NCI-H128 (cell line): ENCODE measurements around the gene EXOSC1.
"Not testable (repeated sequence)": the region's sequence is repeated elsewhere in the genome, so short reads cannot be mapped to it uniquely, and the experiment has no call there.

Source experiments
- DNase-seq: peaks from one replicate; lab custom pipeline; 2025; ENCODE audit not compliant: unreplicated experiment; lab: John Stamatoyannopoulos, UW

The EXOSC1 gene

DNA sequence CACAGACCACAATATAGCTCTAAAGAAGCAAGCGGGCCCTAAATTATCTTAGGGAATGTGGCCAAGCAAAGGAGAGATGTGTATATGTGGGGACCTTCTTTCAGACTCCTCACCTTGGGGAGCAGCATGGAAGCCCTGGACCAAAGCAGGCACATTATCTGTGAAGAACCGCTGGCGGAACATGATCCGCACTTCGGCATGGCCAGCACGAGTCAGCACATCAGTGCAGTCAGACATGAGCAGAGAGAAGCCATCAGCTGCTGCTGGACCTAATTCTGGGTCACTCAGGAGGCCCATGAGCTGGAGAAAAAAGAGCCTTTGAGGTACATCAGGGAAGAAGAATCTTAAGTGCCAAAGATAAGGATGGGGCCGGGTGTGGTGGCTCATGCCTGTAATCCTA is 14.1 kb upstream of the EXOSC1 start:
- no peak for DNase-seq

GRCh38 chr10:97459111-97459510 is 13.3 kb upstream of the EXOSC1 start:
- no peak for DNase-seq

DNA sequence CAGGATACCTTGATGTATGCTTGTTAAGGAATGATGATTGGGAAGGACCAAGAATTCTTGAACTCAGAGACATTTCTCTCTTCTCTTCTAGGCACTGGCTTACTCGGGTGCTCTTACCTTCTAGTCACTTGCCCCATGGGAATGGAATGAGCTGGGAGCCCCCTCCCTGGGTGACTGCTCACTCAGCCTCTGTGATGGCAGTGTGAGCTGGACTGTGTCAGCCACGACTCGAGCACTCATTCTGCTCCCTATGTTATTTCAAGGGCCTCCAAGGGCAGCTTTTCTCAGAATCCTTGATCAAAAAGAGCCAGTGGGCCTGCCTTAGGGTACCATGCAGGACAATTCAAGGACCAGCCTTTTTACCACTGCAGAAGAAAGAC is 10.9 kb upstream of the EXOSC1 start:
- DNase-seq: no peak

GRCh38 chr10:97456034-97456685 is 10.4 kb upstream of the EXOSC1 start:
- no peak for DNase-seq

DNA sequence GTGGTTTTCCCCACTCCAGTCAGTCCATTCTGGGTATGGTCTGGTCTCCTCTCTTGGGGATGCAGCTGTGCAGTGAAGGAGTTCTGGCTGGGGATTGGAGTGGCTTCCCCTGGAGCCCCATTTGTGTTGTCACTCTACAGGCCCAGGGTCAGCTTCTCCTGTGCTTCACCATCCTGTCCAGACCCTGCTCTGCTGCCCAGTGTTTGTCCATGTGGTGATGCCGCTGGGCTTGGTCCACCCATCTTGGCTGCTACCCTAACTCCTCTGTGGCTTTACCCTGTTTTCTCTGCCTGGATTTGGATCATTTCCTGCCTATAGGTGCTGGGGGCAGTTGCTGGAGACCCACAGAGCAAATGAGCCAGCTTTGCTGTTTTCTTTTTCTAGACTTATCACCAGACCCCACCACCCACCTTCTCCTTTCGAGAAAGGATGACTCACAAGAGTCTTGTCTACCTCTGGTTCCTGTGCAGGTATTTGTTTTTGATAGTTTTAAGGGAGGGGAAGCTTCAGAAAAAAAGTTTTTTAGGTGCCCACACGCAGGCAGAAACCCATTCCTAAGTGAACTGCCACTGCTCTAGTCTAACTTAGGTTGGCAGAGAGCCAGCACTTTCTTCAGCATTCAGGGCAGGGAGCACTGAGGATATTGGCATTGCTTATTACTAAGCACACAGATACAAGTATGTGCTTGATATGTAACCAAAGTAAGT is 8.7 kb upstream of the EXOSC1 start:
- no peak for DNase-seq

DNA sequence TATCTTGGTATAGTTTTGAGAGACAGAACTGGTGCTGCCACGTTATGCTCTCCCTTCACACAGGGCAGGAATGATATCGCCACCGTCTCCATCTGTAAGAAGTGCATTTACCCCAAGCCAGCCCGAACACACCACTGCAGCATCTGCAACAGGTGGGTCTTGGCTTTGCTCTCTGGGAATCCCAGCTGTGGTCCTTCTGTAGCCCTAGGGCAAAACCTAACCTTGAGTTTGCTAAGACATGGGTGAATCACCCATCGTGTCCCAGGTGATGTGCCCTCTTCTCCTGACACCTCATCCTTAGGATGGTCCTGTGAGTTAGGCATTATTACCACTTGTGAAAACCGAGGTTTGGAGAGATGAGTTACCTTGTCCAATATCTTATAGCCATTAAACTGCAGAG is 6.5 kb upstream of the EXOSC1 start:
- no peak for DNase-seq

GRCh38 chr10:97451605-97452004 is 5.8 kb upstream of the EXOSC1 start:
- no peak for DNase-seq

- DNase-seq: no peak
Measured at GRCh38 chr10:97450828-97451227, 5.0 kb upstream of the EXOSC1 start.

- no peak for DNase-seq
Measured at GRCh38 chr10:97445357-97445721, 467 bp downstream of the EXOSC1 start.

DNA sequence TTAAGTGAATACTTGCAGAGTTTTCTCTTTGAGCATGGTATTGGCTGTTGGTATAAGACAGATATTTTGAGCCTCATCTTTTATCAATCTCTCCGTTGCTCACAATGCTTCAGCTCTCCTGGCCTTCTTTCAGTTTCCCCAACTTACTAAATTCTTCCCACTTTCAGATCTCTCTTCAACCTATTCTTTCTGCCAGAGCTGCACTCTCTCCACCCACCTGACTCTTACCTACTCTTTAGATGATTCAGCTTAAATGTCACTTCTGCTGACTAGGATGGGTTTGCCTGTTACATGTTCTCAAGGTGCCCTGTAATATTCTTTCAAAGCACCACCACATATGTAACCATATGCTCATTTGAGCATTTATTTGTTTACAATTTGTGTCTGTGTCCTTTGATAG is 1.6 kb downstream of the EXOSC1 start:
- DNase-seq: no peak

GRCh38 chr10:97442277-97442676 is 3.5 kb downstream of the EXOSC1 start:
- no peak for DNase-seq

DNA sequence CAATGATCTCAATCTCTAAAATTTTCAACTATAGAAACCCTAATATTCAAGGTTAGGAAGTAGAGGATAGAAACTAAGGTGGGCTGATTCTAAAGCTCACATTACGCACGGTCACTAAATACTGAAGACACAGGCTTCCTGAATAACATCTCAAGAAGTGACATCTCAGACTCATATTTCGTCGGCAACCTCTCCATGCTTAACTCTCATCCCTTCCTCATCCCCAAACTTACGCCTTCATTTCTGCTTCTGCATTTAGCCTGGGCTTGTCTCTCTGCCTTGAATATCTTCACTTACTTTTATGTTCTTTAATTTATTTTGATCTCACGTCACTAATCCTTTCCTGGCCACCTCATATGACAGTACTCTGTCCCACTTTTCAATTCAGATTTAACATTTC is 10.6 kb downstream of the EXOSC1 start:
- no peak for DNase-seq

- DNase-seq: no peak
Measured at GRCh38 chr10:97434557-97434956, 11.2 kb downstream of the EXOSC1 start.

DNA sequence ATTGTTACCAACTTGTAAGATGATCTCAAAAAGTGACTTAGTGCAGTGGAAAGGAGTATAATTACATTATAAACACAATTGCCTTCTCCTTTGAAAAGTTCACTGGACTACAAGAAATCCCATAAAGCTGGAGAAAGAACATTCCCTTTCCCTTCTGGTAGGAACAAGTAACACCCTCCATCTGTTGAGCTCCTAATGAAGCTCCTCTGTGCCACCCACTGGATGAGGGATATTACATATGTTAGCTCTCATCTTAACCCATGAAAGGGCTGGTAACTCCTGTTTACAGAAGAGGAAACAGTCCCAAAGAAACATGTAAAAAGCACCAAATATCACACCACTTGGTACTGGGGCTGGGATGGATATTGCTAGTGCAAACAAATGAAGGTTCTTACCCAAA is 11.8 kb downstream of the EXOSC1 start:
- DNase-seq: no peak

GRCh38 chr10:97428572-97428981 is 17.2 kb downstream of the EXOSC1 start:
- DNase-seq: no peak

DNA sequence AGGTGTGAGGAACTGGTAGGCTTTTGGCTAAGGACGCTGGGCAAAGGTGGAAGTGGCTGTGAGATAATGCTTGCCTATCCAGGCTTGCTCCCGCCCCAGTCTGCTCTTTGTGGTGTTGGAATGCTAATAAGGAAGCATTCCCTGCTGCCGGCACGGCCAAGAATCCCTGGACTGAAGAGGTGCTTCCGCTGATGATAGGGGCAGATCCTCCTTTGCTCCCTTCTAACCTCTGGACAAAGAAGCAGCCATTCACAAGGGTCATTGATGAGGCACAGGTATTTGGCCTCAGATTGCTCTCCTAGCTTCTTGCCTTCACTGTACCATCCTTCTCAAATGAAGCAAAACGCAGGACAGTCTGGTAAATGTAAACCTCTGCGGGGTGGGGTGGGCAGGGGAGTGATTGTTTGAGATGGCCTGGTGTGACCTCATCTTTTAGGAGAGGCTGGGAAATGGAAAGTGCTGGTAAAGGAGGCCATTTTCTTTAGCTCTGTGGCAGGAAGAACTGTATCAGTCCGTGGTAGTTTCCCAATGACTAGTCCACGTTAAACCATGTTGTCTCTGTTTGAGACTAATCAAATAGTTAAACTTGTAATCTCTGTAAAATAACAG is 18.1 kb downstream of the EXOSC1 start:
- no peak for DNase-seq

- no peak for DNase-seq
Measured at GRCh38 chr10:97426776-97427570, 18.8 kb downstream of the EXOSC1 start.

- peak; percentile 80 for DNase-seq
Measured at GRCh38 chr10:97425964-97426775, 19.6 kb downstream of the EXOSC1 start, which contains the start of gene PGAM1. Gene PGAM1 (plus strand): TSS chr10:97426191. CDS start chr10:97426308, 117 bp downstream.

DNA sequence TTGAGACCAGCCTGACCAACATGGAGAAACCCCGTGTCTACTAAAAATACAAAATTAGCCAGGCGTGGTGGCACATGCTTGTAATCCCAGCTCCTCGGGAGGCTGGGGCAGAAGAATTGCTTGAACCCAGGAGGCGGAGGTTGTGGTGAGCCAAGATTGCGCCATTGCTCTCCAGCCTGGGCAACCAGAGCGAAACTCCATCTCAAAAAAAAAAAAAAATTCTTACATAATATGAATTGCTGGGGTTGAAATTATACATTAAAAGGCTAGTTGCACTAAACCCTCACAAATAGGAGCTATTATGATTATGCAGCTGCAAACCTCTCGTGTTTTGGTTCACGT is 22.1 kb downstream of the EXOSC1 start:
- not testable (repeated sequence) for DNase-seq

DNA sequence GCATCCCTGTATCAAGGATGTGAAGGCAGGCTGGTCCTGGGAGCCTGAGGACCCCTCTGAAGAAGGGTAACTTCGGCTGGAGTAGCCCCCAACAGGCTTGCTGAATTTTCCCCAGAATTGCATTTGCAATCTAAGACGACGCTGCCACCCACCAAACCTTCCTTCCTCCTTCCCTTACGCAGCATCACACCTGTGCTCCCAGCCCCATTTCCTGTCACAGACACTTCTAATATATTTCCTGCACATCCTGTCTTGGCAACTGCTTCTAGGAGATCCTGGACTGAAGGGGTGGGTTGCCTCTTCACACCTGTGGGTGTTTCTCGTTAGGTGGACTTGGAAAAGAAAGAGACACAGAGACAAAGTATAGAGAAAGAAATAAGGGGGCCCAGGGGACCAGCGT is 29.2 kb downstream of the EXOSC1 start:
- no peak for DNase-seq

DNA sequence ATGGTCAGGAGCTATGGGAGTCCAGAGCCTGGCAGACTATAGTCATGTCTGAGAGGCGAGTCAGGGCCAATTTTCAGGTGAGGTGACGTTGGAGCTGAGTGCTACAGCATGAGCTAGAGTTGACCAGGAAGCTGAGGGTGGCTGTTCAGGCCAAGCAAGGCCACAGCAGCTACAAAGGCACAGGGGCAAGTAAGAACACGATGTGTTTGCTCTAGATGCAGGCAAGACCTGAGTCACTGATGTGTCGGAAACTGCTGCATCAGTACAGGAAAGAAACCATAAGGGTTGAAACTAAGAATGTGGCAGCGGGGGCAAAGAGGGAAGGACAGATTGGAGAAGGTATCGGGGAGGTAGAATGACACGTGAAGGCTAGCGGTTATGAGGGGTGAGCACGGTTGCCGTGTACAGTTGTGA is 32.9 kb downstream of the EXOSC1 start:
- DNase-seq: no peak
